ENCODE data around the gene GUCD1. TPM values are rescaled to one million over a fixed set of nuclear protein-coding genes. Genes with fewer than 3 reads are reported as not detected.

Gene GUCD1
- total and polyA plus RNA-seq, 2 of the 13 experiments (the other 11 are each of a cell fraction or from before 2014, with no cell fraction given) = 128 to 245 TPM

- TF ChIP-seq SMAD9 (CRISPR knock-in tag; IDR thresholded peaks at IDR 0.05) = 0 out of 2 replicates have a peak, but pooled peaks have one; percentile 51
- peak; percentile 100 for TF ChIP-seq ZNF430 (CRISPR knock-in tag; IDR thresholded peaks at IDR 0.05)
- peak; percentile 46 for TF ChIP-seq RBM22 (optimal IDR thresholded peaks at IDR 0.05; ENCODE audit: low read length)
- TF ChIP-seq HDAC1 (CRISPR knock-in tag; IDR thresholded peaks at IDR 0.05) = peak; percentile 91
- peak; percentile 97 for TF ChIP-seq ZNF343 (CRISPR knock-in tag; IDR thresholded peaks at IDR 0.05)
- TF ChIP-seq ZNF451 (CRISPR knock-in tag; IDR thresholded peaks at IDR 0.05) = peak; percentile 98
- TF ChIP-seq HNF1A (IDR thresholded peaks at IDR 0.05; ENCODE audit: low read depth) = peak; percentile 98
- peak; percentile 99 for TF ChIP-seq HNF1A (CRISPR knock-in tag; IDR thresholded peaks at IDR 0.05; ENCODE audit: borderline replicate concordance)
- TF ChIP-seq EHMT2 (IDR thresholded peaks at IDR 0.05; ENCODE audit: borderline replicate concordance, low read depth, low read length) = no peak
- peak; percentile 81; the same call in 1 of the 2 replicates for TF ChIP-seq GATA4 (IDR thresholded peaks at IDR 0.05; ENCODE audit: borderline replicate concordance, low read depth)
- TF ChIP-seq ZSCAN22 (CRISPR knock-in tag; IDR thresholded peaks at IDR 0.05) = peak; percentile 62; the same call in 1 of the 2 replicates
- TF ChIP-seq ZNF749 (CRISPR knock-in tag; IDR thresholded peaks at IDR 0.05; ENCODE audit: borderline replicate concordance) = peak; percentile 96
- peak; percentile 93 for TF ChIP-seq ETV5 (CRISPR knock-in tag; IDR thresholded peaks at IDR 0.05; ENCODE audit: borderline replicate concordance)
- peak; percentile 97 for TF ChIP-seq BCL3 (CRISPR knock-in tag; IDR thresholded peaks at IDR 0.05)
- peak; percentile 99 for TF ChIP-seq ZFP37 (CRISPR knock-in tag; IDR thresholded peaks at IDR 0.05; ENCODE audit: borderline replicate concordance)
- TF ChIP-seq HNRNPLL (IDR thresholded peaks at IDR 0.05; ENCODE audit: low read depth, low read length, poor library complexity, severe bottlenecking) = no peak
- TF ChIP-seq SNAPC4 (CRISPR knock-in tag; IDR thresholded peaks at IDR 0.05) = peak; percentile 88
Observed at GRCh38 chr22:24514241-24515026, 40.5 kb downstream of the GUCD1 start (continued).
